SIG-M5 treated with dmso at 0.1 percent for 504 hours (cell line): ENCODE measurements around the gene ADAMTS17.

ENCODE experiments used
- DNase-seq: peaks from one replicate; lab custom pipeline; 2025; ENCODE audit not compliant: unreplicated experiment; lab: John Stamatoyannopoulos, UW

ADAMTS17 gene

GRCh38 chr15:100054539-100054938 lies 287.2 kb downstream of the ADAMTS17 start:
- DNase-seq, result no peak

- no peak for DNase-seq
Measured at GRCh38 chr15:100053474-100054121, 288.2 kb downstream of the ADAMTS17 start.

GRCh38 chr15:100052716-100053473 lies 288.9 kb downstream of the ADAMTS17 start:
- no peak for DNase-seq

GRCh38 chr15:100050877-100051786 lies 290.6 kb downstream of the ADAMTS17 start:
- DNase-seq, result no peak

- no peak for DNase-seq
Measured at GRCh38 chr15:100049936-100050876, 291.6 kb downstream of the ADAMTS17 start.

GRCh38 chr15:100049483-100049882 lies 292.3 kb downstream of the ADAMTS17 start:
- DNase-seq, result no peak

- DNase-seq, result no peak
Measured at GRCh38 chr15:100048736-100049135, 293.0 kb downstream of the ADAMTS17 start.

- no peak for DNase-seq
Measured at GRCh38 chr15:100043692-100044091, 298.1 kb downstream of the ADAMTS17 start.

GRCh38 chr15:100043068-100043641 lies 298.6 kb downstream of the ADAMTS17 start:
- peak; percentile 24 for DNase-seq

- DNase-seq, result no peak
Measured at GRCh38 chr15:100042558-100042957, 299.2 kb downstream of the ADAMTS17 start.

- DNase-seq, result no peak
Measured at GRCh38 chr15:100041127-100041828, 300.5 kb downstream of the ADAMTS17 start.

GRCh38 chr15:100039994-100040393 lies 301.8 kb downstream of the ADAMTS17 start:
- DNase-seq, result no peak

GRCh38 chr15:100038736-100039135 lies 303.0 kb downstream of the ADAMTS17 start:
- DNase-seq, result no peak

GRCh38 chr15:100037901-100038300 lies 303.9 kb downstream of the ADAMTS17 start:
- no peak for DNase-seq

GRCh38 chr15:100036015-100036414 lies 305.8 kb downstream of the ADAMTS17 start:
- no peak for DNase-seq

GRCh38 chr15:100034191-100034590 lies 307.6 kb downstream of the ADAMTS17 start:
- DNase-seq, result no peak

GRCh38 chr15:100033140-100033857 lies 308.5 kb downstream of the ADAMTS17 start:
- no peak for DNase-seq

- no peak for DNase-seq
Measured at GRCh38 chr15:100032358-100033085, 309.3 kb downstream of the ADAMTS17 start.
